Aorta (tissue), 5 donors: Measurements from ENCODE around the gene ZNF426. TPM values are rescaled to one million over a fixed set of nuclear protein-coding genes. Genes with fewer than 3 reads are reported as not detected.
"Not testable (repeated sequence)": the region's sequence is repeated elsewhere in the genome, so short reads cannot be mapped to it uniquely, and the experiment has no call there.

Experiments used
- ATAC-seq: fragments of 200-7000 bp; cut with Tn5 transposase; one replicate; pipeline ENCODE4 v1.9.1; 2022; ENCODE audit warnings: moderate library complexity; ENCODE audit not compliant: low FRiP score
- DNase-seq, 2 donors: peaks; one replicate each; pipeline ENCODE4 v3.0.0-alpha.2; 2020
- H3K27ac ChIP-seq, 2 donors: one replicate each; pipeline ENCODE4 v1.5.1; 2013; ENCODE audit warnings: low read length in 2 of 2, mild to moderate bottlenecking in 2 of 2, moderate library complexity in 2 of 2, control low read depth in 1 of 2, inconsistent platforms in 1 of 2, low read depth in 1 of 2
- H3K27me3 ChIP-seq, 2 donors: one replicate each; pipeline ENCODE4 v1.6.1; 2013; ENCODE audit warnings: control low read depth in 1 of 2, low read length in 1 of 2, mild to moderate bottlenecking in 1 of 2, moderate library complexity in 1 of 2; ENCODE audit not compliant: insufficient read depth in 2 of 2, control insufficient read depth in 1 of 2
- H3K36me3 ChIP-seq, 2 donors: one replicate each; pipeline ENCODE4 v1.6.1; 2013; ENCODE audit warnings: control low read depth in 1 of 2, low read length in 1 of 2, mild to moderate bottlenecking in 1 of 2; ENCODE audit not compliant: insufficient read depth in 2 of 2, control insufficient read depth in 1 of 2
- H3K4me1 ChIP-seq, 2 donors: one replicate each; pipeline ENCODE4 v1.6.1; 2013; ENCODE audit warnings: low read length in 2 of 2, control low read depth in 1 of 2, mild to moderate bottlenecking in 1 of 2, moderate library complexity in 1 of 2; ENCODE audit not compliant: insufficient read depth in 2 of 2, control insufficient read depth in 1 of 2
- H3K4me3 ChIP-seq, 2 donors: one replicate each; pipeline ENCODE4 v1.5.1; 2013; ENCODE audit warnings: low read length in 2 of 2, control low read depth in 1 of 2, mild to moderate bottlenecking in 1 of 2
- H3K9me3 ChIP-seq: one replicate; pipeline ENCODE4 v1.6.1; 2013; ENCODE audit warnings: mild to moderate bottlenecking, low read length; ENCODE audit not compliant: control insufficient read depth
- WGBS, 2 donors: extraction: QIAGEN DNeasy Blood & Tissue Kit; methylation state at CpG; one replicate each; pipeline ENCODE4 v1.1.7; 2013; 5-methylcytosine and 5-hydroxymethylcytosine counted together
- intact Hi-C, 2 donors: fragments of 100-400 bp; cut with DNase I; formaldehyde crosslinking; loops; one replicate each; pipeline versions ENCODE4 v1.14.2 to v1.15.0; 2022
- long read RNA-seq, 2 donors: library from polyadenylated mRNA; unstranded; transcript quantifications; one replicate each; pipeline ENCODE4 v2.0.0, GENCODE V29; 2020 to 2021
- polyA plus RNA-seq, 2 donors: library from polyadenylated mRNA; stranded (reverse); fragments of 200-250 nt; gene quantifications; one replicate each; pipeline ENCODE4 v1.2.3, GENCODE V29; 2013
- total RNA-seq, 2 donors: library from RNA; stranded (reverse); fragmentation: NEBNext Ultra II Directional; extraction: Animal tissue kit (Norgen Biotek cat#: 25700); gene quantifications; one replicate each; pipeline ENCODE4 v1.2.1, GENCODE V29; 2021
- donor health status: healthy with polysubstance abuse.
- donor health status: Bipolar disorder and iron deficiency.
- donor health status: DM: no; HTN: no; CAD: no.
- donor health status: DM: no; HTN: no; CAD: no.
- donor health status: DM: yes; HTN: yes; CAD: no.

Gene ZNF426
- 10 to 100 TPM; 17.3 to 22.2 TPM for total RNA-seq
- polyA plus RNA-seq, result 1 to 10 TPM; 2.0 to 4.8 TPM
- long read RNA-seq, donor 1, full-length matches to known transcripts, result 33 of 80 reads
- long read RNA-seq, donor 1, partial matches to known transcripts, result 21 of 80 reads
- long read RNA-seq, donor 1, other reads (novel, unspliced or antisense), result 26 of 80 reads
- long read RNA-seq, donor 2, partial matches to known transcripts, result 4 of 8 reads
- long read RNA-seq, donor 2, other reads (novel, unspliced or antisense), result 4 of 8 reads

DNA sequence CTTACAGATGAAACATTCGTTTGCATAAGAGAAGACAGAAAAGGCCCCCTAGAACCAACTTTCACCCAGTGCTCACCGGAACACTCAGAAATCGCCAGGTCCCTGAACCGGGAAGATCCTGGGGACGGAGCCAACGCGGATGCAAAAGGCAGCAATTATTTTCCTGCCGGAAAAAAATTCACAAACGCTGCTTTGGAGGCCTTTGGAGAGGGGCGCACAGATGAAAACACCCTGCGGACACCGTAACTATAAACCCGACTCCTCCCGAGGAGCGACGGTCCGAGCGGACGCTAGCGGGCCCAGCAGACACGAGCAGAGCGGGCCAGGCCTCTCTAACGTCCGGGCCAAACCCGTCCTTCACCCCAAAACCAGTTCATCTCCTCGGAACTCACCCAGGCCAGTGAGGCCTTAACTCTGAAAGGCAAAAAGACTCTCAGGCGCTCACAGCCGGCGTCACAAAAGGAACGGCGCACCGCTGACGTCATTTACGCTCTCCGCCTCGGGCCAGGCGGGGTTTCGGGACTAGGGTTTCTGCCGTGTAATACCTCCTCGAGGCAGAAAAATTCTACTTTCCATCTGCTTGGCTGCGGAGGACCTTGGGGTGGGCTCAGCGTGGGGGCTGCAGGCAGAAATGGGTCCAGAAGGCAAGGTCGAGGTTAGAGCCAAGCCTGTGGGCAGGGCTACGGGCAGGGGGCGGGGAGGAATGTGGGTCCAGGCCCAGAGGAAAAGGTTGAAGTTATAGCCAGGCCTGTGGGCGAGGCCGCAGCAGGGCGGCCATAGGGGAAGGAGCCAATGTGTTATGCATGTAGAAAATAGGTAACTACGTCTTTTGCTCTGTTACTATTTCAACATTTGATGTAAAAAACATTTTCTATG is at the start of gene ZNF426:
ZNF426 (minus strand) TSS at position 463 of the 876 bp plus-strand sequence. CDS start 2,413 bp downstream, outside the sequence.
- ATAC-seq, result peak; percentile 98
- Histone ChIP-seq H3K4me3 (peak within 1 kb of the TSS; percentile 88 to 89), H3K36me3 (peaks cover 7 to 15% of the 10 kb centered on the region in 2 donors), H3K9me3 (peaks cover 4% of the 10 kb centered on the region), H3K4me1 (no peaks in the 10 kb centered on the region), H3K27me3 (no peaks in the 10 kb centered on the region), H3K27ac (peak within 1 kb of the TSS; percentile 33 to 73)
- DNase-seq, result peak; percentile 93 to 96
- 1% methylated on average over 49 of the region's 49 CpGs for whole genome bisulfite sequencing, 2 donors
- intact Hi-C loops, result loop anchor here in 1 of 2 donors (10.0 kb wide), 1 partner anchor 214 kb away; the partner anchor contains the start of gene ZNF559

DNA sequence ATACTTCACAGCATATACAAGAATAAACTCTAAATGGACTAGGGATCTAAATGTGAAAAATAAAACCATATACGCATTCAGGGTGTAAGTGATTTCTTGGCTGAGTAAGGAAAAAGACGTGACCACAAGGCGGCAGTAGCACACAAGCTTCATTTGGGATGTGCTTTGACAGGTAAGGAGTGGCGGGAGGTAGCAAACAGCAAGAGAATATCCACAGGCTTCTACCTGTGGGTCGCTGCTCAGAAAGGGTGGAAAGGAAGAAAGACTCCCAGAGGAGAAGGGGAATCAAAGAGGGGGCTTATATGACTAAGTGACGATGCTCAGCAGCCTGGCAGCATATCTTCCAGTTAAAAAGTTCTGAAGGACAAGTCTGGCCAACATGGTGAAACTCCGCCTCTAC is 48.3 kb upstream of the ZNF426 start:
- peaks cover 2 to 3% of the 10 kb centered on the region in 2 donors for H3K4me1 ChIP-seq
- peak in 1 of 2 donors; percentile 60 for DNase-seq
- no peaks in the 10 kb centered on the region for H3K27me3 ChIP-seq
- H3K9me3 ChIP-seq, result no peaks in the 10 kb centered on the region
- 15% methylated on average over 7 of the region's 7 CpGs for WGBS, 2 donors
- H3K36me3 ChIP-seq, result no peaks in the 10 kb centered on the region
- intact Hi-C loops, result loop anchor here in 1 of 2 donors (10.0 kb wide), 1 partner anchor 272 kb away; no protein-coding TSS in a partner anchor
- no peak for ATAC-seq
- no peak overlapping the region for H3K27ac ChIP-seq
- no peak overlapping the region for H3K4me3 ChIP-seq

DNA sequence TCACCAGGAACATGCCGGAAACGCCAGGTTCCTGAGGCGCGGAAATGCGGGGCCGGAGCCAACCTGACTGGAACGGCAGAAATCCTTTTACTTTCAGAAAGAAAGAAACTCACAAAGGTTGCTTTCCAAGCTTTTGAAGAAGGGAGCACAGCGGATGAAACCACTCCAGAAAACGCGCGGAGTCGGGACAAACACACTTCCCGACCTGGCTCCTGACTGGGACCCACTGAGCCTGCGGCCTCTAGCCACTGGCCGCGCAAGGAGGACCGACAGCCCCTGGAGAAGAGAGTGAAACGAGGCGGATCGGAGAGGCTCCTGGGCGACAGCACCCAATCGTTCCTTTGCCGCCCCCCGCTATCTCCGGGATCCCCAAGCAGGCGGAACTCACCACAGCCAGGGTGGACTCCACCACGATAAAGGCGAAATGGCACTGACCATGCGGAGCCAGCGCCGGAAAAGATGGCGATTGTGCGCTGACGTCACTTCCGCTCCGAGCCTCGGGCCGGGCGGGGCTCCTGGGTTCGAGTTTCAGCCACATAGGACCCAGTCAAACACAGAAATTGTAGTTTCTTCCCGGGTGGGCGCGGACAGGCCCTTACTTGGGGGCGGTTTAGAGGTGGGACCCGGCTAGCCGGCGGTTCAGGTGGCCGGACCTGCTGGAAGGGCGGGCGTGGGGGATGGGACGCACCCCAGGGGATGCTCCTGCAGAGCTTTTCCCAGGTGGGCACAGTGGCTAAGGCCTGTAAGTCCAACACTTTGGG is 45.8 kb upstream of the ZNF426 start, which contains the start of gene ZNF121:
ZNF121 (minus strand) TSS at position 432 of the 761 bp plus-strand sequence. CDS start 16,407 bp downstream, outside the sequence.
- DNase-seq, result peak; percentile 91 to 95
- no peaks in the 10 kb centered on the region for H3K27me3 ChIP-seq
- peaks cover 2% of the 10 kb centered on the region for H3K9me3 ChIP-seq
- intact Hi-C loops, result loop anchor here in 1 of 2 donors (2.0 to 10.0 kb wide), 2 partner anchors 37 to 269 kb away; partner anchors contain the start of gene ZNF561
- peak within 1 kb of the TSS; percentile 52 to 56 for H3K4me3 ChIP-seq
- WGBS, 2 donors, result 0 to 1% methylated on average over 51 of the region's 51 CpGs
- H3K27ac ChIP-seq, result peak within 1 kb of the TSS in 1 of 2 donors; percentile 58
- H3K4me1 ChIP-seq, result peaks cover 2 to 3% of the 10 kb centered on the region in 2 donors
- no peaks in the 10 kb centered on the region for H3K36me3 ChIP-seq
- peak; percentile 98 for ATAC-seq

DNA sequence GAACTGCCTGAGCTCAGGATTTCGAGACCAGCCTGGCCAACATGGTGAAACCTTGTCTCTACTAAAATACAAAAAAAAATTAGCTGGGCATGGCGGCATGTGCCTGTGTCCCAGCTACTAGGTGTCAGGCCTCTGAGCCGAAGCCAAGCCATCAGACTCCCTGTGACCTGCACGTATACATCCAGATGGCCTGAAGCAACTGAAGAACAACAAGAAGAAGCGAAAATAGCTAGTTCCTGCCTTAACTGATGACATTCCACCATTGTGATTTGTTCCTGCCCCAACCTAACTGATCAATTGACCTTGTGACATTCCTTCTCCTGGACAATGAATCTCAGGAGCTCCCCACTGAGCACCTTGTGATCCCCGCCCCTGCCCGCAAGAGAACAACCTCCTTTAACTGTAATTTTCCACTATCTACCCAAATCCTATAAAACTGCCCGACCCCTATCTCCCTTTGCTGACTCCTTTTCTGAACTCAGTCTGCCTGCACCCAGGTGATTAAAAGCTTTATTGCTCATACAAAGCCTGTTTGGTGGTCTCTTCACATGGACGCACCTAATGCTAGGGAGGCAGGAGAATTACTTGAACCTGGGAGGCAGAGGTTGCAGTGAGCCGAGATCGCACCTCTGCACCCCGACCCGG is 43.8 kb upstream of the ZNF426 start:
- H3K27me3 ChIP-seq, H3K4me3 ChIP-seq, H3K36me3 ChIP-seq, H3K9me3 ChIP-seq, H3K27ac ChIP-seq, DNase-seq, H3K4me1 ChIP-seq, ATAC-seq: not testable (repeated sequence)
- intact Hi-C loops, result loop anchor here in 1 of 2 donors (10.0 kb wide), 1 partner anchor 267 kb away; no protein-coding TSS in a partner anchor
- WGBS, 2 donors, result 90 to 91% methylated on average over 13 of the region's 13 CpGs

DNA sequence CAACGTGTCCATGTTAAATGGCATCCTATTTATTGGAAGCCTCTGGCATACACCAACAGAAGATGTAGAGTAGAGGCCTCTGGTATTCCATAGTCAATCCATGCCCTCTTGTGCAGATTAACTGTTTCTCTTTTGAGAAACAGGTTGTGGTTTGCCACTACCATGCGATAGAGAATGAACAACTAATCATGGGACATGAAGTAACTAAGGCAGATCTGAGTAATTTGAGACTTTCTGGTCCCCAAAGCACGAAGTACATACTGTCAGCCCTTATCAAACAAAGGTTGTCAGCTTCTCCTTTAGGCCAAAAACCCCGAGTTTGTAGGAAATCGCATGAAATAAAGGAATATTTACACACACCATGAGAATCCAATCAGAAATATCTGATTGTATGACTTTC is 42.3 kb upstream of the ZNF426 start:
- ATAC-seq, result no peak
- intact Hi-C loops, result loop anchor here in 1 of 2 donors (10.0 kb wide), 1 partner anchor 266 kb away; no protein-coding TSS in a partner anchor
- H3K9me3 ChIP-seq, result peaks cover 6% of the 10 kb centered on the region
- H3K27ac ChIP-seq, result no peak overlapping the region
- no peaks in the 10 kb centered on the region for H3K36me3 ChIP-seq
- no peak for DNase-seq
- peaks cover 2 to 3% of the 10 kb centered on the region in 2 donors for H3K4me1 ChIP-seq
- no peaks in the 10 kb centered on the region for H3K27me3 ChIP-seq
- H3K4me3 ChIP-seq, result no peak overlapping the region
- WGBS, 2 donors, result 91% methylated on average over 5 of the region's 5 CpGs

DNA sequence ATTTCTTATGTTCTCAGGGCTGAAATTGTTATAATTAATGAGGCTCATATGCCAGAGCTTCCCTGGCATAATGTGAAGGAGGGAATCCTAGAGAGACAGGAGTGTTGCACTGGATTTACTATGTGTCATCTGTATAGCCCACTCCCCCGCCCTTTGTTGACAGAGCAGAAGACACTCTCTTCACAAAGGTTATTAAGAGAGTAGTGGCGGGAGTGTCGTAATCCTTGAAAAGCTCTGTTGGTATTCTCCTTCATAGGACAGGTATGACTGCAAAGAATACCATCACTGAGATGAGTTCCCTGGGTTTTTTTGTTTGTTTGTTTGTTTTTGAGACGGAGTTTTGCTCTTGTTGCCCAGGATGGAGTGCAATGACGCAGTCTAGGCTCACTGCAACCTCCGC is 31.8 kb upstream of the ZNF426 start:
- no peaks in the 10 kb centered on the region for H3K27me3 ChIP-seq
- ATAC-seq, result no peak
- no peak overlapping the region for H3K4me3 ChIP-seq
- H3K36me3 ChIP-seq, result peaks cover 17 to 23% of the 10 kb centered on the region in 2 donors
- H3K4me1 ChIP-seq, result no peaks in the 10 kb centered on the region
- intact Hi-C loops, result no loop called here
- H3K9me3 ChIP-seq, result peaks cover 38% of the 10 kb centered on the region
- 96 to 98% methylated on average over 6 of the region's 6 CpGs for WGBS, 2 donors
- H3K27ac ChIP-seq, result no peak overlapping the region
- DNase-seq, result no peak

DNA sequence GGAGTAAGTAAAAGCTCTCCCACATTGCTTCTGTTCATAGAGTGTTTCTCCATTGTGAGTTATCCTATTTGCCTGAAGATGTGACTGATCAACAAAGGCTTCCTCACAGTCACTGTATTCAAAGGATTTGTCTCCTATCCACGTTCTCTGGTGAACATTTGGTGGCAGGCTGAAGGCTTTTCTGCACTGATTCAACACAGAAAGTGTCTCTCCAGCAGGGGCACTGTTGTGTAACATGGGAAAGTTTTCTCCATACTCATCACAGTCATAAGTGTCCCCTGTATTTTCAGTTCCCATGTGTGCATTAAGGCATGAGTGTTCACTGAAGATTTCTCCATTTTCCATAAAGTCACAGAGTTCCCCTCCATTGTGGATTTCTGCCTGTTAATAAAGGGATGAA is 28.3 kb upstream of the ZNF426 start:
- Histone ChIP-seq H3K4me1 (no peaks in the 10 kb centered on the region), H3K27me3 (no peaks in the 10 kb centered on the region), H3K27ac (no peak overlapping the region), H3K4me3 (peak overlapping the region in 1 of 2 donors; percentile 31), H3K9me3 (peaks cover 40% of the 10 kb centered on the region), H3K36me3 (peaks cover 16 to 48% of the 10 kb centered on the region in 2 donors)
- WGBS, 2 donors, result 97% methylated on average over 1 of the region's 1 CpG
- DNase-seq (no peak), ATAC-seq (no peak)
- intact Hi-C loops, result no loop called here
